BJ (cell line): ENCODE measurements around the gene TMEM272. TPM values are rescaled to one million over a fixed set of nuclear protein-coding genes. Genes with fewer than 3 reads are reported as not detected.
A peak's percentile ranks its signal among the peaks of the same experiment; 100 is the strongest.

Source experiments
- CTCF ChIA-PET: fragments of 350-600 bp; formaldehyde crosslinking; extraction: SDS; loops from one replicate; lab custom pipeline; 2021; ENCODE audit warnings: antibody characterized with exemption, inconsistent platforms; lab: Yijun Ruan, JAX
- POLR2A ChIA-PET: fragments of 300-600 bp; sonication (Branson Sonifier 250); formaldehyde crosslinking; extraction: SDS; loops from one replicate; lab custom pipeline; 2021; ENCODE audit warnings: antibody characterized with exemption; lab: Charles Lee
- DNase-seq: peaks from one replicate; pipeline ENCODE4 v3.0.0-alpha.2; 2011; ENCODE audit warnings: low read depth
- H3K27me3 ChIP-seq: 2 replicates; pipeline ENCODE4 v1.6.0; 2011; ENCODE audit warnings: low read length; ENCODE audit not compliant: control insufficient read depth, insufficient read depth
- H3K36me3 ChIP-seq: 2 replicates; pipeline ENCODE4 v1.5.1; 2011; ENCODE audit warnings: low read length; ENCODE audit not compliant: control insufficient read depth, insufficient read depth
- H3K4me3 ChIP-seq: 2 replicates; pipeline ENCODE4 v1.5.1; 2011; ENCODE audit warnings: low read depth, mild to moderate bottlenecking, control low read depth, low read length
- polyA plus RNA-seq: library from polyadenylated mRNA; depleted of rRNA; stranded (reverse); fragments of >200 nt; gene quantifications from 2 replicates; pipeline ENCODE4 v1.2.3, GENCODE V29; 2011
- TF ChIP-seq, protein P1 (sequence below): IDR thresholded peaks from 2 replicates; pipeline ENCODE4 v1.5.1; 2011; ENCODE audit warnings: low read depth, mild to moderate bottlenecking, control low read depth, inconsistent platforms, low read length, moderate library complexity; ENCODE audit not compliant: insufficient read depth

TMEM272 gene
- polyA plus RNA-seq, 1 experiment = not detected

DNA sequence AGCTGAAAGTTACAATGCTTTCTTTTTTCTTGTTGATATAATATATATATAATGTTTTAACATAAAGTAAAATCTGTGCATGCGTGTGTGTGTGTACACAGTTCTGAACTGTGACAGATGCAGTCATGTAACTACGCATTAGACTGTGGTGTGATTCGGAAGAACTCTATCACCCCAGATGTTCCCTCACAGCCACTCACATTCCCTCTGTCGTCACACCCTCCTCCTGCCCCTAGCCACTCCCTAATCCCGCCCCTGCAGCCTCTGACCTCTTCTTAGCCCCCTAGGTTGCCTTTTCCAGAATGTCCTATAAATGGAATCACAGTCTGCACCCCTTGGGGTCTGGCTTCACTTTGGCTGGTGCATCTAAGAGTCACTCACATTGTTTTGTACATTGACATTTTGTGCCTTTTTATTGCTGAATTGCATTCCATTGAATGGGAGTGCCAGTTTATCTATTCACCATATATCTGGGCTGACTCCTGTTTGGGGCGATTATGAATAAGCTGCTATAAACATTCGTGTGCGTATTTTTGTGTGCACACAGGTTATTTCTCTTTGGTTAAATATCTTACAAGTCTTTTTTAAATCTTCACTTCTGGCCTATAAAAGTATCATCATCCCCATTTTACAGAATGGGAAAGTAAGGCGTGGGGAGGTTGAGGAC lies 61.4 kb downstream of the TMEM272 start:
- Histone ChIP-seq H3K36me3 (no peaks in the 10 kb centered on the region), H3K27me3 (no peaks in the 10 kb centered on the region), H3K4me3 (no peak overlapping the region)
- ChIA-PET CTCF (no interaction called here), POLR2A (no interaction called here)
- no peak for DNase-seq
- TF ChIP-seq, protein P1, sequence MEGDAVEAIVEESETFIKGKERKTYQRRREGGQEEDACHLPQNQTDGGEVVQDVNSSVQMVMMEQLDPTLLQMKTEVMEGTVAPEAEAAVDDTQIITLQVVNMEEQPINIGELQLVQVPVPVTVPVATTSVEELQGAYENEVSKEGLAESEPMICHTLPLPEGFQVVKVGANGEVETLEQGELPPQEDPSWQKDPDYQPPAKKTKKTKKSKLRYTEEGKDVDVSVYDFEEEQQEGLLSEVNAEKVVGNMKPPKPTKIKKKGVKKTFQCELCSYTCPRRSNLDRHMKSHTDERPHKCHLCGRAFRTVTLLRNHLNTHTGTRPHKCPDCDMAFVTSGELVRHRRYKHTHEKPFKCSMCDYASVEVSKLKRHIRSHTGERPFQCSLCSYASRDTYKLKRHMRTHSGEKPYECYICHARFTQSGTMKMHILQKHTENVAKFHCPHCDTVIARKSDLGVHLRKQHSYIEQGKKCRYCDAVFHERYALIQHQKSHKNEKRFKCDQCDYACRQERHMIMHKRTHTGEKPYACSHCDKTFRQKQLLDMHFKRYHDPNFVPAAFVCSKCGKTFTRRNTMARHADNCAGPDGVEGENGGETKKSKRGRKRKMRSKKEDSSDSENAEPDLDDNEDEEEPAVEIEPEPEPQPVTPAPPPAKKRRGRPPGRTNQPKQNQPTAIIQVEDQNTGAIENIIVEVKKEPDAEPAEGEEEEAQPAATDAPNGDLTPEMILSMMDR = no peak

DNA sequence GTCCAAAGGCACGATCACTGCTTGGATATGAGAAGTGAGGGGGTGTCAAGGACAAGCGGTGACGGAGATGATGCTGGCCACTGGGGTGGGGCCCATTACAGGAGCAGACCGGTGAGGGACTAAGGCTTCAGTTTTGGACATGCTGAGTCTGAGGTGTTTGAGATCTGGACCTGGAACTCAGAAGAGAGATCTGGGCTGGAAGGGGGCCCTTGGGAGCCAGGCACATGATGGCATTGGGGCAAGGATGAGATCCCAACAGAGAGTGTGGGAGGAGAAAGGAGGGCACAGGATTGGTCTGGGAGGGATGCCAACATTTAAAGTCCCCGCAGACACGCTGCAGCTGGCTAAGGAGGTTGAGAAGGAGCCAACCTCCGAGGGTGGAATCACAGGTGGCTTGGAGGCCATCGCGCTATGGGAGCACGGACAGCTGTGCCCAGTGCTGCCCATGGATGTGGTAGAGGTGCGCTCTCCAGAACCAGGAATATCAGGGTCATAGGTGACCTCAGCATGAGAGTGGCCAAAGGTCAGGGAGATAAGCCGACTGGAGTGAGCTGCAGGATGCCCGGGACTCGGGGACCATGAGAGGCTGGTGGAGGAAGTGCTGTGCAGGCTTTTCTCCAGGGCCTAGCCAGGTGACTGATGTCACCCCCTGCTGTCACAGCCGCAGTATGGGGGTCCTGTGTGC lies 62.8 kb downstream of the TMEM272 start:
- Histone ChIP-seq H3K36me3 (no peaks in the 10 kb centered on the region), H3K4me3 (no peak overlapping the region), H3K27me3 (no peaks in the 10 kb centered on the region)
- ChIA-PET CTCF (interaction anchor here (1.3 kb wide), 1 partner anchor 9 kb away, joined by 3 read pairs; no protein-coding TSS in a partner anchor), POLR2A (no interaction called here)
- no peak for DNase-seq
- TF ChIP-seq, protein P1 = no peak

DNA sequence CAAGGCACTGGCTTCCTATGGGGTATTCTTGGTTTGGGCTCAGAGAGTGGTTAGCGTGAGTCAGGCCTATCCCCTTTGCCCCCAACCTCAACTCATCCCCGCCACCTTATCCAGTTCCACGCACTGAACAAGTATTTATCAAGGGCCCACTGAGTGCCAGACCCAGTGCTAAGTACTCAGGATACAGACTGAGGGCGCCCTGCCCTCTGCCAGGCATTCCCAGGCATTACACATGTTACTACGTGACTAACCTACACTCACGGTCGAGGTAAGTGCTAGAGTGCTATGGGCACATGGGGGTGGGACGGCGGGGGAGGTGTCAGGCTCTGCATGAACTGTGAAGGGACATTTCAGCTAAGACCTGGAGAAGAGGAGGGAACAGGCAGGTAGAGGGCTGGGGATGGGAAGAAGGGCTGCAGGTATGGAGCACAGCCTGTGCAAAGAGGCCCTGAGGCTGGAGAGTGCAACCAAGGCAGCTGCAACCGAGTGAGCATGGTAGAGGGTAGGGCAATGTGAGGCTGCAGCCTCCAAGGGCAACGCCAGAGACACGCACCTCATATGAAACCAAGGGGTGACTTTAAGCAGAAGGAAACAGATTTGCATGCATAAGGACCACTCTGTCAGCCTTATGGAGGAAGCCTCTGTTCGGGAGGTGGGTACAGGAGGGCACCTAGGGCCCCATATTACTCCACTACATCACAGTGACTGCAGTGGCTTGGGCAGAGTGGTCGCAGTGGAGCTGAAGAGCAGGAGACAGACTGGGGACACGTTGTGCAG lies 63.5 kb downstream of the TMEM272 start:
- no peak for DNase-seq
- H3K27me3 ChIP-seq = no peaks in the 10 kb centered on the region
- H3K4me3 ChIP-seq = no peak overlapping the region
- TF ChIP-seq, protein P1 = peak; percentile 44
- no peaks in the 10 kb centered on the region for H3K36me3 ChIP-seq
- ChIA-PET CTCF (interaction anchor here (0.9 to 1.5 kb wide), 4 partner anchors 9 to 341 kb away, joined by 3 to 4 read pairs (median 3); no protein-coding TSS in a partner anchor), POLR2A (no interaction called here)

DNA sequence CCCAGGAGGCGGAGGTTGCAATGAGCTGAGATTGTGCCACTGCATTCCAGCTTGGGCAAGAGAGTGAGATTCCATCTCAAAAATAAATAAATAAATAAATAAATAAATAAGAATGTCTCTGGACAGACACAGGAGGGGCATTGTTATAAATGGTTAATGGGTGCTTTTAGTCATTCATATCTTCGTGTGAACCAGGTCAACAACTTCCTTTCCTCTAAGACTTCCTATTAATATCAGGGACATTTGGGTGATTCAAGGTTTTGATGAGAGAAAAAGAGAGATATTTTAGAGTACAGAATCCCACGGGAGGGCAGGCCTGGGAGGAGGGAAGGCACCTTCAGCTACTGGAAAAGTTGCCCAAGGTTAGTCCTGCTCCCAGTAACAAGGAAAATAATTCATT lies 64.9 kb downstream of the TMEM272 start:
- CTCF ChIA-PET = interaction anchor here (0.7 to 1.5 kb wide), 4 partner anchors 13 to 340 kb away, joined by 3 read pairs; no protein-coding TSS in a partner anchor
- H3K36me3 ChIP-seq = no peaks in the 10 kb centered on the region
- TF ChIP-seq, protein P1 = no peak
- POLR2A ChIA-PET = no interaction called here
- DNase-seq = no peak
- no peaks in the 10 kb centered on the region for H3K27me3 ChIP-seq
- no peak overlapping the region for H3K4me3 ChIP-seq

GRCh38 chr13:51778392-51778791 lies 66.6 kb downstream of the TMEM272 start:
- peaks cover 4% of the 10 kb centered on the region; the same call in 1 of the 2 replicates for H3K27me3 ChIP-seq
- no peaks in the 10 kb centered on the region for H3K36me3 ChIP-seq
- no peak overlapping the region for H3K4me3 ChIP-seq
- no peak for DNase-seq
- TF ChIP-seq, protein P1 = no peak
- POLR2A ChIA-PET = no interaction called here
- CTCF ChIA-PET = interaction anchor here (1.0 kb wide), 1 partner anchor 20 kb away, joined by 3 read pairs; no protein-coding TSS in a partner anchor
